ENCODE results near the gene C10orf67.
A peak's percentile ranks its signal among the peaks of the same experiment; 100 is the strongest.
"Not testable (repeated sequence)": the region's sequence is repeated elsewhere in the genome, so short reads cannot be mapped to it uniquely, and the experiment has no call there.

Gene C10orf67

GRCh38 chr10:23322082-23322481 lies 22.5 kb downstream of the C10orf67 start:
- no peak for DNase-seq

DNA sequence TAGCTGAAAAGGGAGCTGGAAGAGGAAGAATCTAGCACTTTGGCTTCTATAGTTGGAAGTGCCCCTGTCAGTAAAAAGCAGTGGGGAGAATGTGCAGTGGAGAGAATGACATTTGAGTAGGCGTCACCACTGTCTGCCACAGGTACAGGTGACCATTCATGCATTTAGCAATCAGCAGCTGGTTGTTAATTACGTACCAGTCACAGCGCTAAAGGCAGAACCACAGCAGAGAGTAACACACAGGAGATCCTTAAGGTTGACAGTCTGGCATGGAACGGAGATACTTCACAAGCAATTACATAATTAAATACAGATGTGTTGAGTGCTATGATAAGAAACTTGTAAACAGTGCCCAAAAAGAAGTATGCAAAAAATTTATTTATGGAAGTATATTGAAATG lies 24.8 kb downstream of the C10orf67 start:
- DNase-seq: no peak

DNA sequence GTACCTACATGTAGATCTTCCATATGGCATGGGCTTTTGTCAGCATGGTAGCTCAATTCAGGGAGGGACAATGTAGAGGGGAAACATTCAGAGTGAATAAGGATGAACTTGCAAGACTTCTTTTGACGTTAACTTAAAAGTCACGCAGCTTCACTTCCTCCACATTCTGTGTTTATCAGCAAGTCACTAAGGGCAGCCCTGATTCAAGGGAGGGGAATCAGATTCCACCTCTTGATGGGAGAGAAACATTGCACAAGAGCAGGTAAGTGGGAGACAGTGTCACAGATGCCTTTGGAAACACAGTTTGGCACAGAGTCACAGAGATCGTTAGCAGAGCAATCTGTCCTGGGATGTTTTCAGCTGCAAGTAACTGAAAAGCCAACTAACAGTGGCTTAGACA lies 26.2 kb downstream of the C10orf67 start:
- no peak for DNase-seq

DNA sequence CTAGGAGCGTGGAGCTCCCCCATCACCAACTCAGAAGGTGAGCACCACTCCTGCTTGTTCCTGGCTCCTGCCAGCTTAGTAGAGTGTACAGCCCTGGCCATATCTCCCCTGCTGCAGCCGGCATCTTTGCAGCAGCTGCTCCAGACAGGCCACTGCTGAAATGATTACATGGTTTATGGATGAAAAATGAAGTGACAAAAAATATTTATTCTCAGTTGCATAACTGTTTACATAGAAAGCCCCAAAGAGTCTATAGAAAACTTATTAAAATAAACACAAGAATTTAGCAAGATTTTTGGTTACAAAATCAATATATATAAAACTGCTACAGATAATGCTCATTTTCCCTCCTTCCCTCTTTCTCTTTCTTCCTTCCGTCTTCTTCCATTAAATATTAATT lies 27.2 kb downstream of the C10orf67 start:
- DNase-seq: no peak

- no peak for DNase-seq
Measured at GRCh38 chr10:23316406-23316805, 28.2 kb downstream of the C10orf67 start.

DNA sequence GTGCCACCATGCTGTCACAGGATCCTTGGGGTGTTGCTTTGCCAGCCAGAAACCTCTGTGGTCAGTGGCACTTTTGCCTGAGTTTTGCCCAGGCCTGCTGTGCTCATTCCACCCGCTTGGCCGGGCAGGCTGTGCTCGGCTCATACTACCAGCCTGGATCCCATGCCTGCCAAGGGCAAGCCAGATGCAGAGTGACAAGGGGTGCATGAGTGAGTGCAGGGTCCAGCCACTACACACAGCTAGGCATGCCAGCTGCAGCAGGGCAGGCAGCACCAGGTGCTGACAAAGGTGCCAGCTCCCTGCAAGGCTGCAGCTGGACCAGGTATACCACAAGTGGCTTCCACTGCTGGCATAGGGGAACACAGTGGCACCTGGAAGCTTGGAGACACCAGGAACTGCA lies 28.6 kb downstream of the C10orf67 start:
- no peak for DNase-seq

GRCh38 chr10:23314835-23315239 lies 29.8 kb downstream of the C10orf67 start:
- peak; percentile 90 for DNase-seq

DNA sequence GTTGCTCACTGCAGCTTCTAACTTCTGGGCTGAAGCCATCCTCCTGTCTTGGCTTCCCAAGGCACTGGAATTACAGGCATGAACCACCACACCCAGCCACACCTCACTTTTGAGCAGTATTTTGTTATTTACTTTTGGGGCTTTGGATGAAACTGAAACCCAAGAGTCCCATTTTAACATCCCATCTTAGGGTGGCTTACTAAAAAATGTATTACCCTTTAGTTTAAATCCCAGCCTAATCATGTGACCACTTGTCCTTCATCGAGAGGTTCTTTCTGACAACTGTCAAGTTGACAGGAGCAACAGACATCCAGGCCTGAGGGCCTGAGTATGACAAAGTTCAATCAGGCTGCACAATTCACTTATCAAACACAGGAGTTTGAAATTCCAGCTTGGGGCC lies 33.6 kb downstream of the C10orf67 start:
- no peak for DNase-seq

DNA sequence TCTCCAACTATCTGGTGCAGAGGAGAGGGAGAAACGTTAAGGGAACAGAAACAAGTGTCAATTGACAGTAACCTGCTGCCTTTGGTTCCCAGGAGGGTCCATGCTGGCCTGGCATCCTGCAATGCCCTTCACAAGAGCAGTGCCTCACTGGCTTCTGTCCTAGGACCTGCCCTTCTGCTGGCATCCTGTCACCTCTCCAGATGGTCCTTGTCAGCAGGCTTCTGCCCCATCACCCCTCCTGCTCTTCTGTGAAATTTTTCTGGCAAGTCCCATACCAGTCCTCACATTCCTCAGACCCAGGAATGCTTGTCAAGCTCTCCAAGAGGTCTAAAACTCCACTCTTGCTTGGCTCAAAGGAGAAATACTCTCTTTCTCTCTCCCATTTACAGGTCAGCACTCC lies 34.2 kb downstream of the C10orf67 start:
- DNase-seq: peak; percentile 79

DNA sequence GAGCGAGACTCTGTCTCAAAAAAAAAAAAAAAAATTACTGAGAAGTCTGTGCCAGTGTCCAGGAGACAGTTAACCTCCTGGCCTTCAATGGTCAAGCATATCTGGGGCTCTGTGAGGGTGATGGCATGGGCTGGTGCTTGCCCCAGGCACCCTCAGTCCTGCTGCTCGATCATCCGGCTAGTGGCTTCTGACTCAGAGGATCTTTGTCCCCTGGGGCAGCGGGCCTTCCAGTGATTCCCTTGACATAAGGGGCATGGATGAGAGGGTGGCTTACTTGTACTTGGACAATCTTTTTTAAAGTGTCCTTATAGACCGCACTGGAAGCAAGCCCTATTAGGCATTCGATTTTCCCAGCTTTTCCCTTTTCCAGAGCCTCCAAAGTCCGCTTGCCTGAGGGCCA lies 44.6 kb downstream of the C10orf67 start:
- DNase-seq: not testable (repeated sequence)

- peak; percentile 12 for DNase-seq
Measured at GRCh38 chr10:23294638-23295247, 49.9 kb downstream of the C10orf67 start.

GRCh38 chr10:23293973-23294590 lies 50.5 kb downstream of the C10orf67 start:
- no peak for DNase-seq

DNA sequence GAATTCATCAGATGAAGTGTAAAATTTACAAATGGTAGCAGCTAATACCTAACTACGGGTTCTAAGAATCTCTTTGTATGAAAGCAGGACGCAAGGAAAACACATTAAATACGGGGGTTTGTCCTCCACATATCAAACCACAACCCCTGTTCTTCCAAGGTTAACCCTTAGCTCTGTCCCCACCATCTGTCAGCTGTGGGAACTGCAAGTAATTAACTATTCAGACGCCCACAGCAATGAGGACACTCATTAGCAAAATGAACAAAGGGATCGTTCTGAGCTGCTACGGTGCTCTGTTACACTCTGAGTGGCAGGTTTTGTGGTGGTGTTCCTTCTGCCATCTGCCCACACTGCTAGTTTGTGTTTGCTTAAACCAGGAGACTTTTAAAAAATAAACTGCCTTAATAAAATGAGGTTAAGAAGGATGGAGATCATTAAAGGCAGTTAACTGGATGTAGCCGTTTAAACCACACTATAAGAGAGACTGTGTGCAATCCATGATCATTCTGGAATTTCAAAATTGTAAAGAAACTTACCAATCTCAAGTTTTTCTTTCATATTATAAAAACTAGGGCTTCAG lies 51.4 kb downstream of the C10orf67 start:
- DNase-seq: no peak

GRCh38 chr10:23291551-23292334 lies 52.9 kb downstream of the C10orf67 start:
- no peak for DNase-seq

DNA sequence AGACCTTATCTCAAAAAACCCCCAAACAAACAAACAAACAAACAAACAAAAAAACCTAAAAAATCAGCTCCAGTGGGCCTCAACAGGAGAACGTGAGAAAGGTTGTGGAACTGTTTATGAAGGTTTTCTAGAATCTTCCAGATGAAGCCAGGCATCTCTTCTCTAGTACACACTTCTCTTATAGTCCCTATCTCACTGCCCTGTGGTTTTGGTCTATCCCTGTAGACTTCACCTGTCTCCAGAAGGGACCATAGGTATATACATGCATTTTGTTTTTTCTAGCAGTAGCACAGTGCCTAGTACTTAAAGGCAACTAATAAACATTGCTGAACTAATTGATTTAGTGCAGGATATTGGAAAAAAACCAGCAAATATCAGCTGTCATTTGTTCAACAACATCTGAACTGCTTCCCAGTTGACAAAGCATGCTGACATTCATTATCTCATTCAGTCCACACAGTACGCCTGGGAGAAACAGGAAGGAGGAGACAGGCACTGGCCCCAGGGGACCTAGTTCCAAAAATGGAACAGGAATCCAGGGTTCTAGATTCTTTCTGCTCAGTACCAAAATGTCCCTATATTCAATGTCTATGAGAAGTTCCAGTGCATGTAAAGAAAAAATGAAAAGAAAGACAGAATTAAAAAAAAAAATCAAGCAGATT lies 59.8 kb downstream of the C10orf67 start:
- no peak for DNase-seq

- no peak for DNase-seq
Measured at GRCh38 chr10:23284155-23284554, 60.4 kb downstream of the C10orf67 start.

DNA sequence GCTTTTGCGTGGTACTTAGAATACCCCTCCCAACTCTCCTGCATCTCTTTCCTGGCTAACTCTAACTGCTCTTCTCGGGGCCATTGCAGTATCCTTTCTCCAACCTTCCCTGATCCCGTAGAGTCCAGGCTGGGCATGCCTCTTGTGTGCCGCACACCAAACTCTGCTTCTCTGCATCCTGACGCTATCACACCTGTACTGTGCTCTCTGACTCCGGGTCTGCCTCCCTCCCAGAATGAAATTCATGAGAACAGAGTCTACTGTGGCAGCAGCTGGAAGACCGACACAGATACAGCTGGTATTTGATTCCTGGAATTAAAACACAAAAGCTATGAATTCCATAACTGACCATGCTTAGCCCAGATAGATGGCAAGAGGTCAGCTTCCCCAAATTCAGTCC lies 60.9 kb downstream of the C10orf67 start:
- no peak for DNase-seq

DNA sequence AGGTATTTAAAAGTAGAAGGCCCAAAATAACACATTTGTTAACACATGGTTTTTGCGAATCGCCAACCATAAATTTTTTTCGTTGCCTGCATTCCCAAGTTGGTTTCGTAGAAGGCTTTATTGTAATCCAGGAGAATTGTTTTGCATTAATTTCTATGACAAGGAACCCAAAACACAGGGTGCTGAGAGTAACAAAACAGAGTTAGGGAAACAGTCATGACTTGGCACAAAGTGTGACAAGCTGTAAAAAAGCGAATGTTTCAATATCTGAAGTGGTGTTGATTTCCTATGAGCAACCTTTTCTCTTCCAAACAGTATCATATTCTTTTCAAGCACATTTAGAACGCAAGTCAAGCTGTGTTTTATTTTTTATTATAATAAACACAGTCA lies 63.6 kb downstream of the C10orf67 start:
- DNase-seq: no peak

GRCh38 chr10:23280419-23281043 lies 64.1 kb downstream of the C10orf67 start:
- DNase-seq: no peak

DNA sequence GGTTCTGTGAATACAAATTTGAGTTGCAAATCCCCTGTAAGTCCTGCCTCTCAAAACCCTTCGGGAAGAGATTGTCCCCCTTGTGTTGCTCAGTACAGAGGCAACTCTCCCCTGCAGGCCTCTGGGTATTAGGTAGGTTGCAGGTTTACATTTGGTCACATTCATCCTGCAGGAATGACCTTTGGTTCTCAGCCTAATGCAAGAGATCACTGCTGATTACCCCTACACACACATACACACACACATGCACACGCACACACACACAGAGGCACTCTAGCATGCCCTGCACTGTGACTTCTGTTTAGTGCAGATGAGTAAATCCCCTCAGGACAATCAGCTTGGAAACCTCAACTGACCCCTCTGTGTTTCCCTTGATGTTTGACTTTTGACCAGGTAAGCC lies 69.2 kb downstream of the C10orf67 start:
- DNase-seq: no peak

- not testable (repeated sequence) for DNase-seq
Measured at GRCh38 chr10:23274179-23274578, 70.4 kb downstream of the C10orf67 start.

- DNase-seq: no peak
Measured at GRCh38 chr10:23270531-23270930, 74.1 kb downstream of the C10orf67 start.

Data from kidney glomerular epithelial cell (primary cell).